ENCODE data around the gene IP6K2.

The IP6K2 gene

GRCh38 chr3:48678566-48679380, 38.2 kb downstream of the IP6K2 start:
- TF ChIP-seq TAF1 (IDR thresholded peaks at IDR 0.05; ENCODE audit: borderline replicate concordance, insufficient read depth, low read length) (no peak), REST (IDR thresholded peaks at IDR 0.05; ENCODE audit: insufficient read depth in 1 of 2, low read depth in 2 of 2, low read length in 2 of 2) (no peak), FOXP2 (optimal IDR thresholded peaks at IDR 0.05; ENCODE audit: borderline replicate concordance, extremely low read depth, extremely low read length, insufficient read depth) (no peak), SIN3A (IDR thresholded peaks at IDR 0.05; ENCODE audit: borderline replicate concordance, insufficient read depth, low read length) (no peak), POLR2AphosphoS5 (IDR thresholded peaks at IDR 0.05; ENCODE audit: low read depth, low read length) (no peak)

GRCh38 chr3:48678056-48678455, 39.0 kb downstream of the IP6K2 start:
- TF ChIP-seq TAF1 (IDR thresholded peaks at IDR 0.05; ENCODE audit: borderline replicate concordance, insufficient read depth, low read length) = no peak
- TF ChIP-seq FOXP2 (optimal IDR thresholded peaks at IDR 0.05; ENCODE audit: borderline replicate concordance, extremely low read depth, extremely low read length, insufficient read depth) = no peak
- no peak for TF ChIP-seq POLR2AphosphoS5 (IDR thresholded peaks at IDR 0.05; ENCODE audit: low read depth, low read length)
- no peak for TF ChIP-seq REST (IDR thresholded peaks at IDR 0.05; ENCODE audit: insufficient read depth in 1 of 2, low read depth in 2 of 2, low read length in 2 of 2)
- TF ChIP-seq SIN3A (IDR thresholded peaks at IDR 0.05; ENCODE audit: borderline replicate concordance, insufficient read depth, low read length) = no peak

GRCh38 chr3:48674505-48674904, 42.5 kb downstream of the IP6K2 start:
- no peak for TF ChIP-seq FOXP2 (optimal IDR thresholded peaks at IDR 0.05; ENCODE audit: borderline replicate concordance, extremely low read depth, extremely low read length, insufficient read depth)
- no peak for TF ChIP-seq POLR2AphosphoS5 (IDR thresholded peaks at IDR 0.05; ENCODE audit: low read depth, low read length)
- TF ChIP-seq TAF1 (IDR thresholded peaks at IDR 0.05; ENCODE audit: borderline replicate concordance, insufficient read depth, low read length) = no peak
- TF ChIP-seq SIN3A (IDR thresholded peaks at IDR 0.05; ENCODE audit: borderline replicate concordance, insufficient read depth, low read length) = no peak
- no peak for TF ChIP-seq REST (IDR thresholded peaks at IDR 0.05; ENCODE audit: insufficient read depth in 1 of 2, low read depth in 2 of 2, low read length in 2 of 2)

GRCh38 chr3:48672522-48672921, 44.5 kb downstream of the IP6K2 start:
- TF ChIP-seq FOXP2 (optimal IDR thresholded peaks at IDR 0.05; ENCODE audit: borderline replicate concordance, extremely low read depth, extremely low read length, insufficient read depth) (no peak), SIN3A (IDR thresholded peaks at IDR 0.05; ENCODE audit: borderline replicate concordance, insufficient read depth, low read length) (no peak), POLR2AphosphoS5 (IDR thresholded peaks at IDR 0.05; ENCODE audit: low read depth, low read length) (no peak), REST (IDR thresholded peaks at IDR 0.05; ENCODE audit: insufficient read depth in 1 of 2, low read depth in 2 of 2, low read length in 2 of 2) (no peak), TAF1 (IDR thresholded peaks at IDR 0.05; ENCODE audit: borderline replicate concordance, insufficient read depth, low read length) (no peak)

Data from PFSK-1 (cell line).